Endothelial cell of hepatic sinusoid (primary cell): ENCODE results near the gene NHLRC3.
"Not testable (repeated sequence)": the region's sequence is repeated elsewhere in the genome, so short reads cannot be mapped to it uniquely, and the experiment has no call there.

ENCODE experiments used
- in situ Hi-C: cut with HindIII; loops from 2 replicates; pipeline ENCODE4 v1.10.0; 2017; ENCODE audit warnings: low sequenced_read_pairs

NHLRC3 gene

GRCh38 chr13:39037880-39038568 lies at the start of gene NHLRC3, which contains the start of gene PROSER1:
Gene NHLRC3, plus strand, starts transcription at chr13:39038456. Its CDS starts 184 bp downstream, at chr13:39038640.
Gene PROSER1, minus strand, starts transcription at chr13:39038089. Its CDS starts 847 bp downstream, at chr13:39037242.
- in situ Hi-C loops: no loop called here

GRCh38 chr13:38990693-38991092 lies 47.6 kb upstream of the NHLRC3 start, which contains the start of gene STOML3:
Gene STOML3, minus strand, starts transcription at chr13:38990831. Its CDS starts 110 bp downstream, at chr13:38990721.
- in situ Hi-C loops: no loop called here

- in situ Hi-C loops: no loop called here
These were observed 44.9 kb upstream of the NHLRC3 start for GRCh38 chr13:38993381-38993780.

- in situ Hi-C loops: no loop called here
These were observed 39.5 kb upstream of the NHLRC3 start for GRCh38 chr13:38998739-38999138.

- in situ Hi-C loops: not testable (repeated sequence)
These were observed 31.7 kb upstream of the NHLRC3 start for GRCh38 chr13:39006371-39007111.

- in situ Hi-C loops: no loop called here
These were observed 25.6 kb upstream of the NHLRC3 start for GRCh38 chr13:39012608-39013007.

GRCh38 chr13:39013462-39013861 lies 24.8 kb upstream of the NHLRC3 start:
- in situ Hi-C loops: no loop called here

GRCh38 chr13:39016087-39016486 lies 22.2 kb upstream of the NHLRC3 start:
- in situ Hi-C loops: no loop called here

- in situ Hi-C loops: no loop called here
These were observed 21.5 kb upstream of the NHLRC3 start for GRCh38 chr13:39016787-39017186.

- in situ Hi-C loops: no loop called here
These were observed 17.3 kb upstream of the NHLRC3 start for GRCh38 chr13:39020853-39021462.

GRCh38 chr13:39023316-39023715 lies 14.9 kb upstream of the NHLRC3 start:
- in situ Hi-C loops: no loop called here

- in situ Hi-C loops: no loop called here
These were observed 14.5 kb upstream of the NHLRC3 start for GRCh38 chr13:39023761-39024160.

GRCh38 chr13:39025433-39025839 lies 12.8 kb upstream of the NHLRC3 start:
- in situ Hi-C loops: no loop called here

GRCh38 chr13:39032150-39032549 lies 6.1 kb upstream of the NHLRC3 start:
- in situ Hi-C loops: no loop called here

- in situ Hi-C loops: no loop called here
These were observed 4.2 kb upstream of the NHLRC3 start for GRCh38 chr13:39034085-39034484.

GRCh38 chr13:39035204-39035603 lies 3.1 kb upstream of the NHLRC3 start:
- in situ Hi-C loops: no loop called here

- in situ Hi-C loops: no loop called here
These were observed 2.5 kb upstream of the NHLRC3 start for GRCh38 chr13:39035799-39036198.

GRCh38 chr13:39036212-39036611 lies 2.0 kb upstream of the NHLRC3 start:
- in situ Hi-C loops: no loop called here

GRCh38 chr13:39037410-39037879 lies 811 bp upstream of the NHLRC3 start:
- in situ Hi-C loops: no loop called here

- in situ Hi-C loops: no loop called here
These were observed 344 bp downstream of the NHLRC3 start for GRCh38 chr13:39038569-39039030.

GRCh38 chr13:39039041-39039440 lies 785 bp downstream of the NHLRC3 start:
- in situ Hi-C loops: no loop called here
